Measurements from ENCODE around the gene HSD17B2. TPM values are rescaled to one million over a fixed set of nuclear protein-coding genes. Genes with fewer than 3 reads are reported as not detected.

HSD17B2 gene
- total RNA-seq, 1 experiment from 2014 or later = not detected

DNA sequence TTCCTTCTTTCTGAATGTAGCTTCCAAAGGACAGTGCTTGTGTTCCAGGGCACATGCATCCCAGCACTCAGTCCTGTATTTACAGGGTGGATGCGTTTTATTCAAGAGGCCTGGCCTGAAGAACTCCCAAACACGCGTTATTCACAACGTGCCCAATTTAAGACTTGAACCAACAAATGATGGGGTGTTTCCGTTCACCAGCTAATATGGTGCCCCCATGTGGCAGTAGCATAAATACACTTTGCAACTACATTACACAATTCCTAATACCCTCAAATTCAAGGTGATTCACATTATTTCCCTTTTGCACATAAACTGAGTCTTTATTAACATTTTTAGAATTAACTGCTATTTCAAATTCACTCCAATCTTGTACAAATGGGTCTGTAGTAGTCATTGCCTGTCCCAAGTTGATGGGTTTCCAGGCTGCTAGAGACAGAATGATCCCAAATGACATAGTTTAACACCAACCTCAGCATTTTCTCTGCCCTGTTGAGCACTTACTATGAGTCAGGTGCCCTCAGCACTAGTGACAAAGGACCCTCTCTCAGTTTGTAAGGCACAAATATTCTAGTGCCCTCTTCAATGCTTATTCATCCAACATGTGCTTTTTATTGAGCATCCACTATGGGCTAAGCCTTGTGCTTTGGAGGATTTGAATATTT is 26.9 kb downstream of the HSD17B2 start:
- ChIA-PET CTCF (interaction anchor here (0.8 to 2.6 kb wide), 21 partner anchors 10 to 172 kb away, joined by 3 to 16 read pairs (median 4); partner anchors contain the start of gene MPHOSPH6), POLR2A (interaction anchor here (1.2 kb wide), 1 partner anchor 25 kb away, joined by 3 read pairs; no protein-coding TSS in a partner anchor), RAD21 (ENCODE audit: low non-redundant PET in 1 of 2, low total read pairs in 2 of 2, uncharacterized antibody in 2 of 2, unreplicated experiment in 2 of 2) (no interaction called here)
- no peaks in the 10 kb centered on the region for H4K20me1 ChIP-seq (ENCODE audit: insufficient read depth)
- no peaks in the 10 kb centered on the region for H3K79me2 ChIP-seq (ENCODE audit: insufficient read depth, low read length)
- H3K27ac ChIP-seq (ENCODE audit: low read depth, low read length) = no peak overlapping the region
- TF ChIP-seq, protein P1, sequence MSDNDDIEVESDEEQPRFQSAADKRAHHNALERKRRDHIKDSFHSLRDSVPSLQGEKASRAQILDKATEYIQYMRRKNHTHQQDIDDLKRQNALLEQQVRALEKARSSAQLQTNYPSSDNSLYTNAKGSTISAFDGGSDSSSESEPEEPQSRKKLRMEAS (IDR thresholded peaks at IDR 0.05) = 0 out of 2 replicates have a peak, but pooled peaks have one; percentile 28
- no peak for TF ChIP-seq SIN3A (IDR thresholded peaks at IDR 0.05; ENCODE audit: low read depth)
- no peak for TF ChIP-seq ELF1 (IDR thresholded peaks at IDR 0.05; ENCODE audit: borderline replicate concordance, low read depth)
- TF ChIP-seq CEBPB (IDR thresholded peaks at IDR 0.05; ENCODE audit: low read depth) = peak; percentile 77; the same call in 1 of the 2 replicates
- TF ChIP-seq CBX3 (IDR thresholded peaks at IDR 0.05; ENCODE audit: low read depth) = peak; percentile 49; the same call in 1 of the 2 replicates
- peak; percentile 81 for TF ChIP-seq RAD21 (IDR thresholded peaks at IDR 0.05; ENCODE audit: low read depth)
- TF ChIP-seq, protein P2, sequence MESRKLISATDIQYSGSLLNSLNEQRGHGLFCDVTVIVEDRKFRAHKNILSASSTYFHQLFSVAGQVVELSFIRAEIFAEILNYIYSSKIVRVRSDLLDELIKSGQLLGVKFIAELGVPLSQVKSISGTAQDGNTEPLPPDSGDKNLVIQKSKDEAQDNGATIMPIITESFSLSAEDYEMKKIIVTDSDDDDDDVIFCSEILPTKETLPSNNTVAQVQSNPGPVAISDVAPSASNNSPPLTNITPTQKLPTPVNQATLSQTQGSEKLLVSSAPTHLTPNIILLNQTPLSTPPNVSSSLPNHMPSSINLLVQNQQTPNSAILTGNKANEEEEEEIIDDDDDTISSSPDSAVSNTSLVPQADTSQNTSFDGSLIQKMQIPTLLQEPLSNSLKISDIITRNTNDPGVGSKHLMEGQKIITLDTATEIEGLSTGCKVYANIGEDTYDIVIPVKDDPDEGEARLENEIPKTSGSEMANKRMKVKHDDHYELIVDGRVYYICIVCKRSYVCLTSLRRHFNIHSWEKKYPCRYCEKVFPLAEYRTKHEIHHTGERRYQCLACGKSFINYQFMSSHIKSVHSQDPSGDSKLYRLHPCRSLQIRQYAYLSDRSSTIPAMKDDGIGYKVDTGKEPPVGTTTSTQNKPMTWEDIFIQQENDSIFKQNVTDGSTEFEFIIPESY (IDR thresholded peaks at IDR 0.05; ENCODE audit: extremely low read depth, insufficient replicate concordance, low read length) = no peak
- no peak for TF ChIP-seq EZH2 (IDR thresholded peaks at IDR 0.05)
- TF ChIP-seq, protein P3, sequence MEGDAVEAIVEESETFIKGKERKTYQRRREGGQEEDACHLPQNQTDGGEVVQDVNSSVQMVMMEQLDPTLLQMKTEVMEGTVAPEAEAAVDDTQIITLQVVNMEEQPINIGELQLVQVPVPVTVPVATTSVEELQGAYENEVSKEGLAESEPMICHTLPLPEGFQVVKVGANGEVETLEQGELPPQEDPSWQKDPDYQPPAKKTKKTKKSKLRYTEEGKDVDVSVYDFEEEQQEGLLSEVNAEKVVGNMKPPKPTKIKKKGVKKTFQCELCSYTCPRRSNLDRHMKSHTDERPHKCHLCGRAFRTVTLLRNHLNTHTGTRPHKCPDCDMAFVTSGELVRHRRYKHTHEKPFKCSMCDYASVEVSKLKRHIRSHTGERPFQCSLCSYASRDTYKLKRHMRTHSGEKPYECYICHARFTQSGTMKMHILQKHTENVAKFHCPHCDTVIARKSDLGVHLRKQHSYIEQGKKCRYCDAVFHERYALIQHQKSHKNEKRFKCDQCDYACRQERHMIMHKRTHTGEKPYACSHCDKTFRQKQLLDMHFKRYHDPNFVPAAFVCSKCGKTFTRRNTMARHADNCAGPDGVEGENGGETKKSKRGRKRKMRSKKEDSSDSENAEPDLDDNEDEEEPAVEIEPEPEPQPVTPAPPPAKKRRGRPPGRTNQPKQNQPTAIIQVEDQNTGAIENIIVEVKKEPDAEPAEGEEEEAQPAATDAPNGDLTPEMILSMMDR (IDR thresholded peaks at IDR 0.05 in 2 of 3, conservative IDR thresholded peaks at IDR 0.05 in 1 of 3; ENCODE audit: borderline replicate concordance in 1 of 3, insufficient read depth in 1 of 3, low read depth in 2 of 3, low read length in 2 of 3) = peak; percentile 74 to 88 (median 77)
- peak; percentile 85 for ATAC-seq
- intact Hi-C loops (cut with micrococcal nuclease) = loop anchor here (1.0 kb wide), 3 partner anchors 31 to 172 kb away; no protein-coding TSS in a partner anchor
- no TSS peak for BruUV-seq (replicated peaks)
- H3K36me3 ChIP-seq (ENCODE audit: control insufficient read depth in 1 of 2, insufficient read depth in 2 of 2, low read length in 2 of 2) = no peaks in the 10 kb centered on the region
- peaks cover 54% of the 10 kb centered on the region for H3K27me3 ChIP-seq (ENCODE audit: insufficient read depth, low read length)
- peak; percentile 64 for DNase-seq (ENCODE audit: low read depth, low spot score)
- H3K4me3 ChIP-seq (replicated peaks in 1 of 2; ENCODE audit: low read depth in 1 of 2, low read length in 2 of 2) = no peak overlapping the region
- no peak overlapping the region for H3K4me2 ChIP-seq (ENCODE audit: low read length)
- H3K9me3 ChIP-seq (ENCODE audit: control insufficient read depth in 1 of 2, insufficient read depth in 1 of 2, low read depth in 1 of 2, low read length in 2 of 2) = no peaks in the 10 kb centered on the region
- no peak overlapping the region for H3K9ac ChIP-seq (ENCODE audit: low read length)
- H2AFZ ChIP-seq (ENCODE audit: low read depth, low read length, poor library complexity, severe bottlenecking) = peak overlapping the region; percentile 20
- H3K4me1 ChIP-seq (ENCODE audit: control insufficient read depth in 1 of 2, insufficient read depth in 2 of 2, low read length in 2 of 2) = no peaks in the 10 kb centered on the region
- no peaks in the 10 kb centered on the region for H3K9me2 ChIP-seq (ENCODE audit: insufficient read depth)
